Right renal pelvis (tissue), 4 donors: ENCODE data around the gene ZNF548. TPM values are rescaled to one million over a fixed set of nuclear protein-coding genes. Genes with fewer than 3 reads are reported as not detected.
A peak's percentile ranks its signal among the peaks of the same experiment; 100 is the strongest.
"Not testable (repeated sequence)": the region's sequence is repeated elsewhere in the genome, so short reads cannot be mapped to it uniquely, and the experiment has no call there.

Source experiments
- DNase-seq, 4 donors: peaks; one replicate each; pipeline ENCODE4 v3.0.0-alpha.2; 2013; ENCODE audit warnings: low read depth in 4 of 4, low spot score in 3 of 4, missing footprints in 1 of 4
- polyA plus RNA-seq, 4 donors: library from polyadenylated mRNA; unstranded; fragments of 120-200 nt; gene quantifications; one replicate each; pipeline ENCODE4 v1.2.1, GENCODE V29; 2013; ENCODE audit not compliant: insufficient read length in 4 of 4

Gene ZNF548
- polyA plus RNA-seq = 10 to 100 TPM; 18.0 to 22.4 (median 21.1) TPM

DNA sequence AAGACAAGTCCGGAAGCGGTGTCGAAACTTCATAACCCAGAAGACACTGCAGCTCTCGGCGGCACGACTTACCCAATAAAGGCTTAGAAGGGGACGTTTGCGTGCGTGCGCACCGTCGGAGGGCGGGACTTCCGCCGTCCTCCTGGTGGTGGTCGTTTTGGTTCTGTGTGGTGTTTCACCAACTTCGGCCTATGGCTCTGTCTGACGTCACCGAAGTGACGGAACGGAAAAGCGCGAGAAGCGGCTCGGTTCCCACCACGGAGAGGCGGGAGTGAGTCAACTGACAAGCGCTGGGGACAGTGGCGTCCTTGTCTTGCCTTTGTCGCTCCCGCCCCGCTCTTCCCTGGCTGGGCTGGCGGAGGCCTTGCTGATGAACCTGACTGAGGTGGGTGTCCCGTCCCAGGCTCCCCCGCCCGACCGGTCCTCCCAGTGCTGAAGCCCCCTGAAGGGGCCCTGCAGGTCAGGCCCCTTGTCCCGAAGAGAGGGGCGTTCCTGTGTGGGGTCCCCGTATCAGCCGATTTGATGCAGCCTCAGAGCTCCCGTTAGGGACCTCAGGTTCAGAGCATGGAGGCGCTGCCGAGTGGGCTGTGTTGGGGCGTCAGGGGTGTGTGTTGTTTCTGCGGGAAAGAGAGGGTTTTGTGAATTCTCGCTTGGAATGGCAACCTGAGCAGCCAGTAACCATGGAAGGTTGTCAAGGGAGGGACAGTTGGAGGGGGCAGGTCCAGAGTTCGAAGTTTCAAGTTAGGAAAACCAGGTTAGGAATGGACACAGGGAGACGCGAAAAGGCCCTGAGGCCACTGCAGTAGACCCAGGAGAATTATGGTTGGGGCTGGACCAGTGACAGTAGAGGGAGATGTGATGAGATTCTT, at the start of gene ZNF548:
ZNF548 (plus strand) TSS at position 125 of the 869 bp plus-strand sequence; CDS start at position 371, 246 bp downstream.
- DNase-seq = peak; percentile 94 to 96 (median 96)

- DNase-seq = no peak
Observed at GRCh38 chr19:57342582-57342981, 47.1 kb upstream of the ZNF548 start.

GRCh38 chr19:57348136-57348535, 41.5 kb upstream of the ZNF548 start:
- DNase-seq = no peak

GRCh38 chr19:57350877-57351805, 38.5 kb upstream of the ZNF548 start, which contains the start of gene ZNF304:
ZNF304 (plus strand) TSS chr19:57351271; CDS start chr19:57351665, 394 bp downstream.
- DNase-seq = peak; percentile 84 to 90 (median 88)

DNA sequence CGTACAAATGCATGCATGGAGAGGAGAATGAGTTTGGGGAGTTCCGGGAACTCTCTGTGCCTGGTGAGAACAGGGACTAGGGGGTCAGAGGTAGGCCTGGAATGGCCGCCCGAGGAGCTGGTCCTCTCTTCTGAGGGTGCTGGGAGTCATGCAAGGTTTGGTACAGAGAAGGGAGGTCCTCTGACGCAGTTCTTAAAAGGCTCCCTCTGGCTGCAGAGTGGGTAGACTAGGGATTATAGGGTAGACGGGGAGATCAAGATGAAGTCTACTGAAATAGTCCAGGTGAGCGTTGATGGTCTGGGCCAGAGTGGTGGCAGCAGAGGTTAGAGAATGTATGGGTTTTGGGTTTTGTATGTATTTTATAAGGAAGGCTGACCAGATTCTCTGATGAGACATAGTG, 37.8 kb upstream of the ZNF548 start:
- DNase-seq = no peak

GRCh38 chr19:57355916-57356315, 33.7 kb upstream of the ZNF548 start:
- DNase-seq = no peak

- no peak for DNase-seq
Observed at GRCh38 chr19:57357406-57357805, 32.2 kb upstream of the ZNF548 start.

GRCh38 chr19:57359300-57359699, 30.4 kb upstream of the ZNF548 start:
- no peak for DNase-seq

GRCh38 chr19:57362419-57362818, 27.2 kb upstream of the ZNF548 start:
- DNase-seq = no peak

- DNase-seq = peak; percentile 99 to 100 (median 99)
Observed at GRCh38 chr19:57362997-57363687, 26.5 kb upstream of the ZNF548 start, which contains the start of the genes TRAPPC2B and ZNF547. TRAPPC2B (plus strand) TSS chr19:57363551; CDS start chr19:57364834, 1,283 bp downstream. ZNF547 (plus strand) TSS chr19:57363551; CDS start chr19:57368556, 5,005 bp downstream.

- DNase-seq = peak in 1 of 4 donors; percentile 12
Observed at GRCh38 chr19:57363688-57364181, 25.9 kb upstream of the ZNF548 start.

DNA sequence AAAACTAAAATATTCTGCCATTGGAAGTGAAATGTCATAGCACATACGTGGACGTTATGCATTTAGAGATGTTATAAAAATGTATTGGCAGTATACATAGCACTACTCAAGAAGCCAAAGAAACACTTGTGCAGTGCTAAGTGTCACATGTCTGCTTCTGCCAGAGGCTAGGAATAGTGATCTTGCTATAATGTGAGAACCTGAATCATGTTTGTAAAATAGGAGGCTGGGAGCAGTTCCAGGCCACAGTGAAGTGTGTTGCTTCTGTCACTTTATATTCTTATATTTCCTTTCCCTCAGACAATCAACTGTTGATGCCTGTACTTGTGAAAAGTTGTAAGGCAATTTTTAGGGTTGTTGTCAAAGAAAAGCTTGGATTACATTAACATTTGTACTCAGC, 22.9 kb upstream of the ZNF548 start:
- no peak for DNase-seq

DNA sequence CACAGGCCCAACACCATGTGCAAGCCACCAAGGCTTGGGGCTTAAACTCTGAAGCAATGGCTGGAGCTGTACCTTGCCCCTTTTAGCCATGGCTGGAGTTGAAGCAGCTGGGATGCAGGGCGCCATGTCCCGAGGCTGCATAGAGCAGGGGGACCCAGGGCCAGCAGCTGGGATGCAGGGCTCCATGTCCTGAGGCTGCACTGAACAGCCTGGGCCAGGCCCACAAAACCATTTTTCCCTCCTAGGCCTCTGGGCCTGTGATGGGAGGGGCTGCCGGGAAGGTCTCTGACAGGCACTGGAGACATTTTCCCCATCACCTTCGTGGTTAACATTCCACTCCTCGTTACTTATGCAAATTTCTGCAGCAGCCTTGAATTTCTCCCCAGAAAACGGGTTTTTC, 15.5 kb upstream of the ZNF548 start:
- DNase-seq = no peak

- DNase-seq = not testable (repeated sequence)
Observed at GRCh38 chr19:57374647-57375046, 15.0 kb upstream of the ZNF548 start.

DNA sequence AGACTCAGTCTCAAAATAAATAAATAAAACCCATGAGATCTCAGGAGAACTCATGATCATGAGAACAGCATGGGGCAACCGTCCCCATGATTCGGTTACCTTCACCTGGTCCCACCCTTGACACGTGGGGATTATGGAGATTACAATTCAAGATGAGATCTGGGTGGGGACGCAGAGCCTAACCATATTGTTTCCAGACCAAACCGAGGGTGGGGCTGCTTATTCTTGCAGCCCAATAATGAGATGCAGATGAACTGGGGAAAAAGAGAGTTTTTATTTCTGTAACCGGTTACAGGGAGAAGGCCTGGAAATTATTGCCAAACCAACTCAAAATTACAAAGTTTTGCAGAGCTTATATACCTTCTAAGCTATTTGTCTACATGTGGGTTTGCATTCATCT, 13.5 kb upstream of the ZNF548 start:
- DNase-seq = no peak

DNA sequence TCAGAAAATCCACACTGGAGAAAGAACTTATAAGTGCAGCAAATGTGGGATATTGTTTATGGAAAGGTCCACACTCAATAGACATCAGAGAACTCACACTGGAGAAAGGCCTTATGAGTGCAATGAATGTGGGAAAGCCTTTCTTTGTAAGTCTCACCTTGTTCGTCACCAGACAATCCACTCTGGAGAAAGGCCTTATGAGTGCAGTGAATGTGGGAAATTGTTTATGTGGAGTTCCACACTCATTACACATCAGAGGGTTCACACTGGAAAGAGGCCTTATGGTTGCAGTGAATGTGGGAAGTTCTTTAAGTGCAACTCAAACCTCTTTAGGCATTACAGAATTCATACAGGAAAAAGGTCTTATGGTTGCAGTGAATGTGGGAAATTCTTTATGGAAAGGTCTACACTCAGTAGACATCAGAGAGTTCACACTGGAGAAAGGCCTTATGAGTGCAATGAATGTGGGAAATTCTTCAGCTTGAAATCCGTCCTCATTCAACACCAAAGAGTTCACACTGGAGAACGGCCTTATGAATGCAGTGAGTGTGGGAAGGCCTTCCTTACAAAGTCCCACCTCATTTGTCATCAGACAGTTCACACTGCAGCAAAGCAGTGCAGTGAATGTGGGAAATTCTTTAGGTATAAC, 12.0 kb upstream of the ZNF548 start:
- no peak for DNase-seq

DNA sequence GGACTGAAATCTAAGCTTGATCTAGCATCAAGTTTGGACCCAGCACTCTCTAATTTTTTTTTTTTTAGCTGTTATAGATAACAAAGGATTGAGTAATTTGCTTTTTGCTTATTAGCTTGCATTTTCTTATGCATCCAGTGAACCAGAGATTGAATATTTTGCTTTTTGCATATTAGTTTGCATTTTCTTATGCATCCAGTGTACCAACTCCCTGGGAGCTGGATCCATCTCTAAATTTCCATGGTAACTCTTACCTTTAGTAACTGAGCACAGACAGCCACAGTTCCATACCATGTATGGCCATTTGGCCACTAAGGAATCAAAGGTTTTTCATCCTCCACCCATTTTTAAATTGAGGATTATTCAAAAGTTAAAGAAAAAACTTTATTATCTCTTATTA, 8.7 kb upstream of the ZNF548 start:
- DNase-seq = no peak

- no peak for DNase-seq
Observed at GRCh38 chr19:57382806-57383488, 6.7 kb upstream of the ZNF548 start.

- DNase-seq = no peak
Observed at GRCh38 chr19:57389194-57389729, 392 bp upstream of the ZNF548 start.
